Measurements from ENCODE around the gene PICK1. TPM values are rescaled to one million over a fixed set of nuclear protein-coding genes. Genes with fewer than 3 reads are reported as not detected.
"Not testable (repeated sequence)": the region's sequence is repeated elsewhere in the genome, so short reads cannot be mapped to it uniquely, and the experiment has no call there.

PICK1 gene
- total RNA-seq, 2 experiments from 2014 or later: 19.2 to 23.8 TPM

DNA sequence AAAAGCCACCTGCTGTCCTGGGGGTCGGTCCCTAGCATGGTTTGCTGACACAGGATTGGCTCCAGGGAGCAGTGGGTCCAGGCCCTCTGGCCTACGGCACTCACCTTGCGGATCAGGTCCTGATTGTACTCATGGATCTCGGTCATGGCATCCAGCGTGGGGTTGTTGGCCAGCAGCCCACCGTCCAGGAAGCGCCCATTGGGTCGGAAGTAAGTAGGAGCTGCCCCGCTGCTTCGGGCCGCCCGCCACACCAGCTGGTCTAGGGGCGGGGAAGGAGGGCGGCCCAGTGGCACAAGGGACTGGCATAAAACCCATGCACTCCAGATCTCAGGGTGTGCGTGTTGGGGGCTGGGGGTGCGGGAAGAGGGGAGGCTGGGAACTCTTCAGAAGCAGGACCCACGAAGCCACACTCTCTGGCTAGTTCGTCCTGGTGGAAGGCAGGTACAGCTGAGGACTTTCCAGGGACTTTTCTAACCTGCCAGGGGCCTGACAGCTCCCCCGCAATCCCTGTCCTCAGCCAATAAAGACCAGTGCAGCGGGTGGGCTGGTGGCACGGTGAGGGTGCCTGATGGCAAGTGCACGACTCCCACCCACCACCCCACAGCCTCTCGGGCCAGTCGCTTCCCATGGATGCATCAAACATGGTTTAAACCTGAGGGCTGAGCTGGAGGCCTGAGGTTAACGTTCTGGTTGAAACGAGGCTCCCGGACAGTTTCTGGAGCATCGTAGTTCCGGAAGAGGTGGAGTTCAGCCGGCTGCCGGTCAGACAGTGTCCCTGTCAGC is 58.4 kb downstream of the PICK1 start:
- Histone ChIP-seq H3K4me1 (ENCODE audit: insufficient read depth, low read length, poor library complexity, severe bottlenecking) (no peaks in the 10 kb centered on the region), H3K4me2 (ENCODE audit: low read length) (no peak overlapping the region), H3K9me2 (ENCODE audit: insufficient read depth, low read length) (no peaks in the 10 kb centered on the region), H2AFZ (ENCODE audit: low read length) (no peak overlapping the region), H3K27ac (ENCODE audit: low read depth, low read length, poor library complexity, severe bottlenecking) (no peak overlapping the region), H3K9me3 (ENCODE audit: low read length) (no peaks in the 10 kb centered on the region), H3K36me3 (ENCODE audit: insufficient read depth, low read length) (no peaks in the 10 kb centered on the region), H3K4me3 (ENCODE audit: low read depth, low read length, poor library complexity, severe bottlenecking) (no peak overlapping the region), H3K79me2 (ENCODE audit: insufficient read depth, low read depth, low read length) (no peaks in the 10 kb centered on the region), H4K20me1 (ENCODE audit: insufficient read depth, low read length) (no peaks in the 10 kb centered on the region)
- no peak for DNase-seq (ENCODE audit: low spot score)
- POLR2A ChIA-PET: no interaction called here
- CTCF ChIA-PET (ENCODE audit: unreplicated experiment): no interaction called here
- TF ChIP-seq, protein P1, sequence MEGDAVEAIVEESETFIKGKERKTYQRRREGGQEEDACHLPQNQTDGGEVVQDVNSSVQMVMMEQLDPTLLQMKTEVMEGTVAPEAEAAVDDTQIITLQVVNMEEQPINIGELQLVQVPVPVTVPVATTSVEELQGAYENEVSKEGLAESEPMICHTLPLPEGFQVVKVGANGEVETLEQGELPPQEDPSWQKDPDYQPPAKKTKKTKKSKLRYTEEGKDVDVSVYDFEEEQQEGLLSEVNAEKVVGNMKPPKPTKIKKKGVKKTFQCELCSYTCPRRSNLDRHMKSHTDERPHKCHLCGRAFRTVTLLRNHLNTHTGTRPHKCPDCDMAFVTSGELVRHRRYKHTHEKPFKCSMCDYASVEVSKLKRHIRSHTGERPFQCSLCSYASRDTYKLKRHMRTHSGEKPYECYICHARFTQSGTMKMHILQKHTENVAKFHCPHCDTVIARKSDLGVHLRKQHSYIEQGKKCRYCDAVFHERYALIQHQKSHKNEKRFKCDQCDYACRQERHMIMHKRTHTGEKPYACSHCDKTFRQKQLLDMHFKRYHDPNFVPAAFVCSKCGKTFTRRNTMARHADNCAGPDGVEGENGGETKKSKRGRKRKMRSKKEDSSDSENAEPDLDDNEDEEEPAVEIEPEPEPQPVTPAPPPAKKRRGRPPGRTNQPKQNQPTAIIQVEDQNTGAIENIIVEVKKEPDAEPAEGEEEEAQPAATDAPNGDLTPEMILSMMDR (conservative IDR thresholded peaks at IDR 0.05; ENCODE audit: low read length): no peak
- TF ChIP-seq EZH2phosphoT487 (IDR thresholded peaks at IDR 0.05; ENCODE audit: borderline replicate concordance, low read depth, low read length): no peak
- no TSS peak for BruUV-seq (replicated peaks)
- intact Hi-C loops (cut with micrococcal nuclease; ENCODE audit: unreplicated experiment): no loop called here

DNA sequence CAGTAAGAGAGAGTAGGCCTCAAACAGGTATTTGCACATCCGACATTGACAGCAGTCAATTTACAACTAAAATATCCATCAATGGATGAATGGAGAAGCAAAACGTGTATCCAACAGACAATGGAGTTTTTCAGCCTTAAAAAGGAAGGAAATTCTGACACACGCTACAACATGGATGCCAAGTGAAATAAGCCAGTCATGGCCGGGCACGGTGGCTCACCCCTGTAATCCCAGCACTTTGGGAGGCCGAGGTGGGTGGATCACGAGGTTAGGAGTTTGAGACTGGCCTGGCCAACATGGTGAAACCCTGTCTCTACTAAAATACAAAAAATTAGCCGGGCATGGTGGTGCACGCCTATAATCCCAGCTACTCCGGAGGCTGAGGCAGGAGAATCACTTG is 60.4 kb downstream of the PICK1 start:
- H3K4me1 ChIP-seq (ENCODE audit: insufficient read depth, low read length, poor library complexity, severe bottlenecking); BruUV-seq (replicated peaks); H2AFZ ChIP-seq (ENCODE audit: low read length); H3K4me3 ChIP-seq (ENCODE audit: low read depth, low read length, poor library complexity, severe bottlenecking); H4K20me1 ChIP-seq (ENCODE audit: insufficient read depth, low read length); H3K9me2 ChIP-seq (ENCODE audit: insufficient read depth, low read length); H3K79me2 ChIP-seq (ENCODE audit: insufficient read depth, low read depth, low read length); intact Hi-C loops (cut with micrococcal nuclease; ENCODE audit: unreplicated experiment); DNase-seq (ENCODE audit: low spot score); H3K9me3 ChIP-seq (ENCODE audit: low read length); H3K36me3 ChIP-seq (ENCODE audit: insufficient read depth, low read length); CTCF ChIA-PET (ENCODE audit: unreplicated experiment); POLR2A ChIA-PET; H3K27ac ChIP-seq (ENCODE audit: low read depth, low read length, poor library complexity, severe bottlenecking); H3K4me2 ChIP-seq (ENCODE audit: low read length): not testable (repeated sequence)

DNA sequence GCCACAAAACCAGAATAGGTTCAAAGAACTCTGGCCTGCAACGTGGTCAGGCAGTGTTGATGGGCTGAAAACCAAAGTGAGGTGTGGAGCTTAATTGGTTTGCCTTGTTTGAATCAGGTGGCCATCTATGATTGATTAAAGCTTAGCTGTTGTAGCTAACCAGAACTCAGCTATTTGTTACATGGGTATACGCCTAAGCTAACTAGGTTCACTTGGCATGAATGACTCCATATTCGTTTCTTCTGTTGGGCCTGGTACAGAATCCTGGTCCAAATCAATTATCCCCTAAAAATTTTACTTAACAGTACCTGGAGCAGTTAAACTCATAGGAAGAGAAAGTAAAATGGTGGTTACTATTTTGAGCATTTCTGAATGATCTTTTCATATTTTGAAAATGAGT is 61.0 kb downstream of the PICK1 start:
- POLR2A ChIA-PET: no interaction called here
- BruUV-seq (replicated peaks): no TSS peak

GRCh38 chr22:38118747-38119146 is 61.5 kb downstream of the PICK1 start:
- POLR2A ChIA-PET: interaction anchor here (0.5 to 0.6 kb wide), 2 partner anchors 19 to 223 kb away, joined by 3 read pairs; no protein-coding TSS in a partner anchor
- CTCF ChIA-PET (ENCODE audit: unreplicated experiment); H3K79me2 ChIP-seq (ENCODE audit: insufficient read depth, low read depth, low read length): not testable (repeated sequence)

More for the DNA sequence above, 61.0 kb downstream of the PICK1 start:
- H3K36me3 ChIP-seq (ENCODE audit: insufficient read depth, low read length): no peaks in the 10 kb centered on the region
- no peaks in the 10 kb centered on the region for H3K9me2 ChIP-seq (ENCODE audit: insufficient read depth, low read length)
- no peak for DNase-seq (ENCODE audit: low spot score)
- no peaks in the 10 kb centered on the region for H4K20me1 ChIP-seq (ENCODE audit: insufficient read depth, low read length)
- H3K4me2 ChIP-seq (ENCODE audit: low read length): no peak overlapping the region
- no peaks in the 10 kb centered on the region for H3K79me2 ChIP-seq (ENCODE audit: insufficient read depth, low read depth, low read length)
- intact Hi-C loops (cut with micrococcal nuclease; ENCODE audit: unreplicated experiment): no loop called here
- no peak overlapping the region for H3K27ac ChIP-seq (ENCODE audit: low read depth, low read length, poor library complexity, severe bottlenecking)
- no peaks in the 10 kb centered on the region for H3K4me1 ChIP-seq (ENCODE audit: insufficient read depth, low read length, poor library complexity, severe bottlenecking)
- TF ChIP-seq, protein P1 (conservative IDR thresholded peaks at IDR 0.05; ENCODE audit: low read length): no peak
- TF ChIP-seq EZH2phosphoT487 (IDR thresholded peaks at IDR 0.05; ENCODE audit: borderline replicate concordance, low read depth, low read length): no peak
- no peaks in the 10 kb centered on the region for H3K9me3 ChIP-seq (ENCODE audit: low read length)
- CTCF ChIA-PET (ENCODE audit: unreplicated experiment): no interaction called here
- no peak overlapping the region for H2AFZ ChIP-seq (ENCODE audit: low read length)
- no peak overlapping the region for H3K4me3 ChIP-seq (ENCODE audit: low read depth, low read length, poor library complexity, severe bottlenecking)

More at GRCh38 chr22:38118747-38119146, 61.5 kb downstream of the PICK1 start:
- H3K4me1 ChIP-seq (ENCODE audit: insufficient read depth, low read length, poor library complexity, severe bottlenecking); H4K20me1 ChIP-seq (ENCODE audit: insufficient read depth, low read length); H3K9me2 ChIP-seq (ENCODE audit: insufficient read depth, low read length); H3K4me3 ChIP-seq (ENCODE audit: low read depth, low read length, poor library complexity, severe bottlenecking); H3K9me3 ChIP-seq (ENCODE audit: low read length); H2AFZ ChIP-seq (ENCODE audit: low read length); H3K27ac ChIP-seq (ENCODE audit: low read depth, low read length, poor library complexity, severe bottlenecking); BruUV-seq (replicated peaks); DNase-seq (ENCODE audit: low spot score); intact Hi-C loops (cut with micrococcal nuclease; ENCODE audit: unreplicated experiment); H3K4me2 ChIP-seq (ENCODE audit: low read length); H3K36me3 ChIP-seq (ENCODE audit: insufficient read depth, low read length): not testable (repeated sequence)

Data from OCI-LY7 (cell line).